Activated T-helper 17 cell treated with anti-CD3 and anti-CD28 coated beads, Interleukin-2, amount 50 U/mL, for 72 hours (primary cell): ENCODE results near the gene ITPR1. TPM values are rescaled to one million over a fixed set of nuclear protein-coding genes. Genes with fewer than 3 reads are reported as not detected.
A peak's percentile ranks its signal among the peaks of the same experiment; 100 is the strongest.

Experiments used
- ATAC-seq: fragments of 150-1000 bp; cut with Tn5 transposase; replicated peaks from 2 replicates; pipeline ENCODE4 v1.10.0; 2021; ENCODE audit warnings: mild to moderate bottlenecking, moderate library complexity
- H3K27ac Mint-ChIP-seq: one replicate; pipeline ENCODE4 v1.8.0; 2022; ENCODE audit warnings: mixed read lengths
- H3K27me3 Mint-ChIP-seq: one replicate; pipeline ENCODE4 v1.8.0; 2022; ENCODE audit warnings: mixed read lengths
- H3K36me3 Mint-ChIP-seq: one replicate; pipeline ENCODE4 v1.8.0; 2022; ENCODE audit warnings: low read depth, mild to moderate bottlenecking, mixed read lengths
- H3K4me1 Mint-ChIP-seq: one replicate; pipeline ENCODE4 v1.8.0; 2022; ENCODE audit warnings: mixed read lengths
- H3K4me3 Mint-ChIP-seq: one replicate; pipeline ENCODE4 v1.8.0; 2022; ENCODE audit warnings: mild to moderate bottlenecking, mixed read lengths
- H3K9me3 Mint-ChIP-seq: one replicate; pipeline ENCODE4 v1.8.0; 2022; ENCODE audit warnings: mixed read lengths
- total RNA-seq, 2 donors: library from RNA; stranded (reverse); gene quantifications; one replicate each; pipeline ENCODE4 v1.2.3, GENCODE V29; 2022

The ITPR1 gene
- total RNA-seq, 2 donors from 2014 or later, result 78.5 to 84.6 TPM

GRCh38 chr3:4752201-4753072 is 259.3 kb downstream of the ITPR1 start:
- H3K27me3 Mint-ChIP-seq, result no peaks in the 10 kb centered on the region

GRCh38 chr3:4753073-4753691 is 260.0 kb downstream of the ITPR1 start:
- Mint-ChIP-seq H3K4me1 (peaks cover 42% of the 10 kb centered on the region), H3K9me3 (no peaks in the 10 kb centered on the region), H3K4me3 (no peak overlapping the region), H3K27ac (peak overlapping the region; percentile 70), H3K27me3 (no peaks in the 10 kb centered on the region), H3K36me3 (peaks cover 59% of the 10 kb centered on the region)
- no peak for ATAC-seq

More at GRCh38 chr3:4752201-4753072, 259.3 kb downstream of the ITPR1 start:
- no peaks in the 10 kb centered on the region for H3K9me3 Mint-ChIP-seq
- H3K36me3 Mint-ChIP-seq, result peaks cover 66% of the 10 kb centered on the region
- peak overlapping the region; percentile 100 for H3K27ac Mint-ChIP-seq
- H3K4me1 Mint-ChIP-seq, result peaks cover 42% of the 10 kb centered on the region
- ATAC-seq, result no peak
- peak overlapping the region; percentile 94 for H3K4me3 Mint-ChIP-seq

- H3K36me3 Mint-ChIP-seq, result peaks cover 46% of the 10 kb centered on the region
- no peaks in the 10 kb centered on the region for H3K9me3 Mint-ChIP-seq
- H3K27ac Mint-ChIP-seq, result peak overlapping the region; percentile 77
- H3K27me3 Mint-ChIP-seq, result no peaks in the 10 kb centered on the region
- peak; percentile 59 for ATAC-seq
- H3K4me1 Mint-ChIP-seq, result peaks cover 32% of the 10 kb centered on the region
- H3K4me3 Mint-ChIP-seq, result peak overlapping the region; percentile 29
Measured at GRCh38 chr3:4754180-4755086, 261.3 kb downstream of the ITPR1 start.

GRCh38 chr3:4755566-4755965 is 262.4 kb downstream of the ITPR1 start:
- Mint-ChIP-seq H3K27me3 (no peaks in the 10 kb centered on the region), H3K36me3 (peaks cover 38% of the 10 kb centered on the region), H3K4me1 (peaks cover 28% of the 10 kb centered on the region), H3K4me3 (no peak overlapping the region), H3K9me3 (no peaks in the 10 kb centered on the region), H3K27ac (peak overlapping the region; percentile 43)
- no peak for ATAC-seq

GRCh38 chr3:4756057-4756775 is 263.1 kb downstream of the ITPR1 start:
- Mint-ChIP-seq H3K27ac (peak overlapping the region; percentile 43), H3K27me3 (no peaks in the 10 kb centered on the region), H3K9me3 (no peaks in the 10 kb centered on the region), H3K4me3 (no peak overlapping the region), H3K36me3 (peaks cover 37% of the 10 kb centered on the region), H3K4me1 (peaks cover 21% of the 10 kb centered on the region)
- ATAC-seq, result no peak

- H3K9me3 Mint-ChIP-seq, result no peaks in the 10 kb centered on the region
- H3K27me3 Mint-ChIP-seq, result no peaks in the 10 kb centered on the region
- H3K27ac Mint-ChIP-seq, result no peak overlapping the region
- no peak for ATAC-seq
- peaks cover 42% of the 10 kb centered on the region for H3K36me3 Mint-ChIP-seq
- H3K4me3 Mint-ChIP-seq, result no peak overlapping the region
- peaks cover 13% of the 10 kb centered on the region for H3K4me1 Mint-ChIP-seq
Measured at GRCh38 chr3:4756855-4757574, 263.9 kb downstream of the ITPR1 start.

DNA sequence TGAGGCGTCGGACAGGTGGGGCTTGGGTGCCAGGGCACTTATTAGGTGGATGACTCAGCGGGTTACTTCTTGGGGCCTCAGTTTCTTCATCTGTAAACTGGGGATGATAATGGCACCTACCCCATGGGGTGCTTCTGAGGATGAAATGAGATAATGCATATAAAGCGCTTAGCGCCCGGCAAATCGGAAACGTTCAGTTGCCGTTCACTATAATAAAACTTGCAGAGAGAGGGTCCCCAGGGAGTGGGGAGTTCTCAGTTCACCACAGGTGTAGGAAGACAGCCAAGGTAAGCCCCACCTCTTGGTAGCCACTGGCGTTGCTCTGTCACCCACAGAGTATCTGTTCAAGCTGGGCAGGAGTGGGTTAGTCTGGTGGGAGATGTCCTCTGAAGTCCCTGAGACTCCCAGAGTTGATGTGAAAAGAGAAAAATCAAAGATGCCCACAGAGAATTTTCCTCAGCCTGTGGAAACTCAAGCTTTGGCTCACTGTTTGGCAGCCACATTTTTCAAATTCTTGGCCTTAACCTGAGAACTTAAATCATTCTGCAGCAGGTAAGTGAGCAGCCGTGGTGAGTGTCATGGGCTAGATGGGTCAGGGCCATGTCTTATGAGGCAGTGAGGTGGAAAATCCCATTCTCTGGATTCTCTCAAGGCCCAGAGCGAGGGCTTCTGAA is 264.6 kb downstream of the ITPR1 start:
- Mint-ChIP-seq H3K9me3 (no peaks in the 10 kb centered on the region), H3K27ac (no peak overlapping the region), H3K4me3 (no peak overlapping the region), H3K4me1 (peaks cover 12% of the 10 kb centered on the region), H3K36me3 (peaks cover 46% of the 10 kb centered on the region), H3K27me3 (no peaks in the 10 kb centered on the region)
- no peak for ATAC-seq

DNA sequence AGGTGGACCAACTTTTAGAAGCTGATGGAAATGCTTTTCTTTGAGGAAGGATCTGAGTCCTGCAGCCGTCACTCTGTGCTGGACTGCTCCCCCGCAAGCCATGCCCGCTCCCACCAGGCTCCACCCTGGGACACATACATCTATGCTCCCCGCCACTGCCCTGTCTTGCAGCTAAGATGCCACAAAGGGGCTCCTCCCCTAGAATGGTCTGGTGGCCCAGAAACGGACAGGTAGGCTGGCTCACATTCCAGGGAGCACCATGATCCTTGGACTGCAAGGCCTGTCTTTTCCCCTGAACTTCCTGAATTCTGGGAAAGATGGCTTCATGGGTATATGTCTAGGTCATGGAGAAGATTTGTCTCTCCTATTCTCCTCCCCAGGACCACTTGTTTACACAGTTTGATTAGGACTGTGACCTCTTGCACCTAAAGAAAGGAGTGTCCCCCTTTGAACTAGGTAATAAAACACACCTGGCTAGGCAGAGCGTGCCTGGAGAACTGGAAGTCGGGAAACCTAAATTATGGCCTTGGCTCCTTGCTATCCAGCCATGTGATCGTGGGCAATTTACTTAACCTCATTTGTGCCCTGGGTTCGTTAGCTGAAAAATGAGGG is 265.2 kb downstream of the ITPR1 start:
- Mint-ChIP-seq H3K36me3 (peaks cover 51% of the 10 kb centered on the region), H3K4me3 (no peak overlapping the region), H3K27me3 (no peaks in the 10 kb centered on the region), H3K4me1 (peaks cover 8% of the 10 kb centered on the region), H3K27ac (peak overlapping the region; percentile 26), H3K9me3 (no peaks in the 10 kb centered on the region)
- no peak for ATAC-seq

DNA sequence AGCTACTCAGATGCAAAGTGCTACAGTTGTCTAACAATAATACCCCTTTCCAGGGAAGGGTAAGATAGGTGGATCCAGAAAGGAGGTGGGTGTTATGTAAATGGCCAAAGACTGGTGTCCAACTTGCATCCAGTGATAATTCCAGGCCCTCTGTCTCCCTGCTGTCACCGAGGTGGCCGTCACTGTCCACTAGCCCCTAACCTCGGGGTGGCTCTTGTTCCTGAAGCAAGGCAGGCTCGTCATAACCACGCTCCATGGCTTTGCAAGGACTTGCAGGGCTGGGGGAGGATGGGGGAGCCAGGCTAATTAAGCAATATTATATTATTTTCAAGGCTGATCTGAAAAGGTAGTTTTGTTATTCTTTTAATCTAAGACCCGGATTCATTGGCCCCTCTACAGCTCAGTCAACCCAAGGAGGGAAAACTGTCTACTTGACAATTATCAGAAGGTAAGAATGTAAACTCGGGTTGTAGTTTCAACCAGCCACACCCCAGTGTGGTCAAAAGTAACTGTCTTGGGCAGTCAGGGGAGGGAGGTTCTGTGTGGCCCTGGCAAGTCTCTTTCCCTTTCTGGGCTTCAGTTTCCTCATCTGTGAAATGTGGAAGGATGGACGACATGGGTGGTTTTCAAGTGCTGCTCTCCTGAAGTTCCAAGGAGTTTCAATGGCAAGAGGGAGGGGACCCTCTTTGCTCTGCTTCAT is 266.0 kb downstream of the ITPR1 start:
- peaks cover 56% of the 10 kb centered on the region for H3K36me3 Mint-ChIP-seq
- no peaks in the 10 kb centered on the region for H3K9me3 Mint-ChIP-seq
- H3K4me3 Mint-ChIP-seq, result no peak overlapping the region
- no peaks in the 10 kb centered on the region for H3K27me3 Mint-ChIP-seq
- H3K4me1 Mint-ChIP-seq, result peaks cover 6% of the 10 kb centered on the region
- ATAC-seq, result no peak
- peak overlapping the region; percentile 26 for H3K27ac Mint-ChIP-seq

DNA sequence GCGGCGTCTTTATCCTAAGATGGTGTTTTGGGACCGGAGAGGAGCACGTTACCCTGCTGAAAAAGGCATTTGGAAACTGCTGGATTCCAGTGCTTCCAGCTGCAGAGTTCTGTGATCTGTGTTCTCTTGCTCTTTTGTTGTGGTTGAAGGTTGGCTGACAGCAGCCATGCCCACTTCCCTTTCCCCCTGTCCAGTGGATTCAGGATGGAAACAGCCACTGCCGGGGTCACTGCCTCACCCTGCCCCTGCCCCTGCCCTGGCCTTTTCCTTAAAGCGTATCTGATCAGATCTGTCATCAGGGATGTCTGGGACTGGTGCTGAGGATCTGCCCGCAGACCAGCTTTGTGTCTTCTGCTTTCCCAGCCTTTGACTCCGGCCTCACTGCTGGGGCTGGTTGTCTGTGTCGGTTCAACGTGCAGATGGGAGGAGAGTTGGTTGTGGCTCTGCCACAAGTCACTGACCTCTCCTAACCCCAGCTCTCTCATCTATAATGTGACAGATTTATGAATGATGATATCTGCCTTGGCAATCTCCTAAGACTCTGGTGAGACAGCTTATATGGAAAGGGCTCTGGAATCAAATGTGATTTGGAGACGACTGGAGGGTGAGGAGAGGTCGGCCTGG is 266.7 kb downstream of the ITPR1 start:
- H3K4me1 Mint-ChIP-seq, result peaks cover 2% of the 10 kb centered on the region
- H3K4me3 Mint-ChIP-seq, result no peak overlapping the region
- peak overlapping the region; percentile 26 for H3K27ac Mint-ChIP-seq
- no peak for ATAC-seq
- peaks cover 6% of the 10 kb centered on the region for H3K9me3 Mint-ChIP-seq
- peaks cover 56% of the 10 kb centered on the region for H3K36me3 Mint-ChIP-seq
- no peaks in the 10 kb centered on the region for H3K27me3 Mint-ChIP-seq

- Mint-ChIP-seq H3K4me3 (no peak overlapping the region), H3K4me1 (peaks cover 9% of the 10 kb centered on the region), H3K9me3 (peaks cover 11% of the 10 kb centered on the region), H3K27me3 (no peaks in the 10 kb centered on the region), H3K27ac (no peak overlapping the region), H3K36me3 (peaks cover 55% of the 10 kb centered on the region)
- ATAC-seq, result no peak
Measured at GRCh38 chr3:4761759-4762158, 268.6 kb downstream of the ITPR1 start.
